HepG2 (cell line): ENCODE data around the gene CYTH1. TPM values are rescaled to one million over a fixed set of nuclear protein-coding genes. Genes with fewer than 3 reads are reported as not detected.
A peak's percentile ranks its signal among the peaks of the same experiment; 100 is the strongest.

ENCODE experiments used
- FOXA3 ChIP-seq: IDR thresholded peaks from 2 replicates; pipeline ENCODE4 v1.6.1; 2016; ENCODE audit warnings: missing genetic modification reagents, missing compliant biosample characterization
- FOXJ3 ChIP-seq: sonication (generic); formaldehyde crosslinking; IDR thresholded peaks from 2 replicates; pipeline ENCODE4 v1.4.0; 2020; ENCODE audit warnings: missing genetic modification reagents, mild to moderate bottlenecking, borderline replicate concordance
- HBP1 ChIP-seq: IDR thresholded peaks from 2 replicates; pipeline ENCODE4 v1.6.1; 2016; ENCODE audit warnings: low read depth, control low read depth
- HMGXB4 ChIP-seq, 2 experiments: sonication (generic) in 1 of 2; formaldehyde crosslinking in 1 of 2; IDR thresholded peaks; 2 replicates each; pipeline versions ENCODE4 v1.4.0 to v1.6.1; 2018 to 2020; ENCODE audit warnings: missing genetic modification reagents in 2 of 2, borderline replicate concordance in 1 of 2, low read depth in 1 of 2, mild to moderate bottlenecking in 1 of 2, missing biosample characterization in 1 of 2
- HNF4G ChIP-seq, 2 experiments: sonication (generic) in 1 of 2; formaldehyde crosslinking in 1 of 2; IDR thresholded peaks; 2 replicates each; pipeline versions ENCODE4 v1.4.0 to v1.6.1; 2011 to 2020; ENCODE audit warnings: borderline replicate concordance in 2 of 2, low read depth in 2 of 2, mild to moderate bottlenecking in 2 of 2, low read length in 1 of 2, missing genetic modification reagents in 1 of 2, moderate library complexity in 1 of 2
- HOXA5 ChIP-seq: sonication (generic); formaldehyde crosslinking; IDR thresholded peaks from 2 replicates; pipeline ENCODE4 v1.4.0; 2020; ENCODE audit warnings: missing genetic modification reagents
- KDM5A ChIP-seq: fragments of 200-600 bp; sonication (generic); IDR thresholded peaks from 2 replicates; pipeline ENCODE4 v1.7.0; 2018; ENCODE audit warnings: antibody characterized with exemption, mild to moderate bottlenecking, low read length, borderline replicate concordance
- MAF1 ChIP-seq: sonication (generic); formaldehyde crosslinking; IDR thresholded peaks from 2 replicates; pipeline ENCODE4 v1.5.0; 2020; ENCODE audit warnings: missing genetic modification reagents, borderline replicate concordance
- MAZ ChIP-seq, 2 experiments: sonication (generic) in 1 of 2; formaldehyde crosslinking in 1 of 2; IDR thresholded peaks; 2 replicates each; pipeline versions ENCODE4 v1.5.0 to v1.6.1; 2012 to 2020; ENCODE audit warnings: low read depth in 2 of 2, mild to moderate bottlenecking in 2 of 2, borderline replicate concordance in 1 of 2, improper control_type of control experiment in 1 of 2, low read length in 1 of 2, missing genetic modification reagents in 1 of 2, moderate library complexity in 1 of 2
- NFIC ChIP-seq: IDR thresholded peaks from 2 replicates; pipeline ENCODE4 v1.6.1; 2012; ENCODE audit warnings: mild to moderate bottlenecking, low read length, inconsistent platforms
- RAD21 ChIP-seq: fragments of 450-650 bp; formaldehyde crosslinking; IDR thresholded peaks from 2 replicates; pipeline ENCODE4 v1.5.0; 2020; ENCODE audit warnings: mild to moderate bottlenecking
- REPIN1 ChIP-seq: sonication (generic); formaldehyde crosslinking; IDR thresholded peaks from 2 replicates; pipeline ENCODE4 v1.8.0; 2022; ENCODE audit warnings: missing genetic modification reagents, low read depth, mild to moderate bottlenecking, borderline replicate concordance
- RFX5 ChIP-seq: IDR thresholded peaks from 2 replicates; pipeline ENCODE4 v1.6.1; 2011; ENCODE audit warnings: low read depth, low read length, improper control_type of control experiment
- YEATS4 ChIP-seq: sonication (generic); formaldehyde crosslinking; IDR thresholded peaks from 2 replicates; pipeline ENCODE4 v1.4.0; 2020; ENCODE audit warnings: missing genetic modification reagents, borderline replicate concordance
- ZBTB7B ChIP-seq: sonication (generic); formaldehyde crosslinking; IDR thresholded peaks from 2 replicates; pipeline ENCODE4 v1.4.0; 2020; ENCODE audit warnings: missing genetic modification reagents
- ZEB1 ChIP-seq: IDR thresholded peaks from 2 replicates; pipeline ENCODE4 v1.6.1; 2012; ENCODE audit warnings: mild to moderate bottlenecking, low read depth, inconsistent platforms; ENCODE audit not compliant: insufficient replicate concordance
- ZFX ChIP-seq: sonication (generic); formaldehyde crosslinking; IDR thresholded peaks from 2 replicates; pipeline ENCODE4 v1.4.0; 2020; ENCODE audit warnings: mild to moderate bottlenecking, low read depth, missing genetic modification reagents, moderate library complexity
- ZNF503 ChIP-seq: sonication (generic); formaldehyde crosslinking; IDR thresholded peaks from 2 replicates; pipeline ENCODE4 v1.4.0; 2020; ENCODE audit warnings: missing genetic modification reagents
- ZNF713 ChIP-seq: sonication (generic); formaldehyde crosslinking; IDR thresholded peaks from 2 replicates; pipeline ENCODE4 v1.4.0; 2020; ENCODE audit warnings: mild to moderate bottlenecking, missing genetic modification reagents
- ZNF772 ChIP-seq: sonication (generic); formaldehyde crosslinking; IDR thresholded peaks from 2 replicates; pipeline ENCODE4 v1.5.0; 2020; ENCODE audit warnings: mild to moderate bottlenecking, missing genetic modification reagents
- ZNF790 ChIP-seq: sonication (generic); formaldehyde crosslinking; IDR thresholded peaks from 2 replicates; pipeline ENCODE4 v1.8.0; 2022; ENCODE audit warnings: missing genetic modification reagents, mild to moderate bottlenecking, borderline replicate concordance
- ZNF839 ChIP-seq: sonication (generic); formaldehyde crosslinking; IDR thresholded peaks from 2 replicates; pipeline ENCODE4 v1.4.0; 2020; ENCODE audit warnings: missing genetic modification reagents, mild to moderate bottlenecking, borderline replicate concordance
- ZNF841 ChIP-seq: sonication (generic); formaldehyde crosslinking; IDR thresholded peaks from 2 replicates; pipeline ENCODE4 v1.8.1; 2023; ENCODE audit warnings: missing genetic modification reagents, borderline replicate concordance
- polyA plus RNA-seq, 8 experiments: library from polyadenylated mRNA; depleted of rRNA in 3 of 8; stranded (reverse) in 7 of 8; unstranded in 1 of 8; fragments of >200 nt; fragmentation: Illumina TruSeq in 4 of 8; extraction: Trizol in 4 of 8; gene quantifications; 2 replicates each; pipeline versions ENCODE4 v1.2.1 to v1.2.3, GENCODE V29; 2011 to 2016; ENCODE audit warnings: low read depth in 4 of 8, missing spikeins in 1 of 8, mixed read lengths in 1 of 8; ENCODE audit not compliant: insufficient read depth in 1 of 8
- total RNA-seq, 5 experiments: library from RNA; depleted of rRNA; stranded (reverse); fragments of >200 nt; fragmentation: Illumina TruSeq; extraction: Trizol; gene quantifications; 2 replicates each; pipeline ENCODE4 v1.2.3, GENCODE V29; 2016; ENCODE audit warnings: low read depth in 1 of 5

CYTH1 gene
- total and polyA plus RNA-seq, 2 of the 13 experiments (the other 11 are each of a cell fraction or from before 2014, with no cell fraction given): 20.1 to 48.9 TPM

GRCh38 chr17:78650093-78650715 is 131.9 kb downstream of the CYTH1 start (continued):
- peak; percentile 97 for TF ChIP-seq ZNF503 (CRISPR knock-in tag)
- peak; percentile 80; the same call in 1 of the 2 replicates for TF ChIP-seq YEATS4 (CRISPR knock-in tag)
- peak; percentile 93 for TF ChIP-seq ZEB1
- peak; percentile 93 for TF ChIP-seq NFIC
- no peak for TF ChIP-seq ZNF713 (CRISPR knock-in tag)
- TF ChIP-seq ZFX (CRISPR knock-in tag): no peak; the same call in 1 of the 2 replicates
- TF ChIP-seq HNF4G (IDR thresholded peaks at IDR 0.05; ENCODE audit: borderline replicate concordance, low read depth, low read length): peak; percentile 76
- TF ChIP-seq HNF4G (CRISPR knock-in tag; IDR thresholded peaks at IDR 0.05; ENCODE audit: borderline replicate concordance, low read depth): 0 out of 2 replicates have a peak, but pooled peaks have one; percentile 72
- TF ChIP-seq HOXA5: peak; percentile 94; the same call in 1 of the 2 replicates
- TF ChIP-seq HBP1 (CRISPR knock-in tag): peak; percentile 88; the same call in 1 of the 2 replicates
- TF ChIP-seq RFX5: 0 out of 2 replicates have a peak, but pooled peaks have one; percentile 18
- TF ChIP-seq REPIN1 (CRISPR knock-in tag): peak; percentile 92
- peak in 1 of 2 experiments; percentile 72; a peak in 2 of 4 replicates for TF ChIP-seq HMGXB4 (CRISPR knock-in tag; IDR thresholded peaks at IDR 0.05; ENCODE audit: borderline replicate concordance in 1 of 2, low read depth in 1 of 2)
- TF ChIP-seq ZNF841 (CRISPR knock-in tag): no peak
- TF ChIP-seq KDM5A: no peak
- TF ChIP-seq ZNF772 (CRISPR knock-in tag): peak; percentile 76; the same call in 1 of the 2 replicates
- peak; percentile 47; the same call in 1 of the 2 replicates for TF ChIP-seq RAD21 (CRISPR knock-in tag)
- TF ChIP-seq MAZ (IDR thresholded peaks at IDR 0.05; ENCODE audit: borderline replicate concordance, low read depth, low read length): peak; percentile 64
- TF ChIP-seq MAZ (CRISPR knock-in tag; IDR thresholded peaks at IDR 0.05; ENCODE audit: low read depth): peak; percentile 78
- TF ChIP-seq FOXA3 (CRISPR knock-in tag): peak; percentile 100
- TF ChIP-seq ZNF839 (CRISPR knock-in tag): no peak
- TF ChIP-seq ZNF790: no peak
- TF ChIP-seq MAF1 (CRISPR knock-in tag): 0 out of 2 replicates have a peak, but pooled peaks have one; percentile 41
- peak; percentile 97 for TF ChIP-seq ZBTB7B (CRISPR knock-in tag)
- TF ChIP-seq FOXJ3: peak; percentile 98
